ENCODE measurements around the gene TMEM273.

Gene TMEM273

GRCh38 chr10:49173853-49174252 lies 14.3 kb downstream of the TMEM273 start (continued):
- no peak for TF ChIP-seq POU6F1 (CRISPR knock-in tag; IDR thresholded peaks at IDR 0.05; ENCODE audit: borderline replicate concordance, low read depth)
- no peak for TF ChIP-seq OSR1 (CRISPR knock-in tag; IDR thresholded peaks at IDR 0.05)
- TF ChIP-seq ZFP3 (CRISPR knock-in tag; IDR thresholded peaks at IDR 0.05), result no peak
- TF ChIP-seq ESRRG (CRISPR knock-in tag; IDR thresholded peaks at IDR 0.05), result no peak
- TF ChIP-seq RARB (CRISPR knock-in tag; IDR thresholded peaks at IDR 0.05), result no peak
- TF ChIP-seq PPARA (CRISPR knock-in tag; IDR thresholded peaks at IDR 0.05; ENCODE audit: borderline replicate concordance), result no peak
- no peak for TF ChIP-seq ZNF70 (CRISPR knock-in tag; IDR thresholded peaks at IDR 0.05)
- no peak for TF ChIP-seq ZNF565 (CRISPR knock-in tag; conservative IDR thresholded peaks at IDR 0.05; ENCODE audit: low read depth)

DNA sequence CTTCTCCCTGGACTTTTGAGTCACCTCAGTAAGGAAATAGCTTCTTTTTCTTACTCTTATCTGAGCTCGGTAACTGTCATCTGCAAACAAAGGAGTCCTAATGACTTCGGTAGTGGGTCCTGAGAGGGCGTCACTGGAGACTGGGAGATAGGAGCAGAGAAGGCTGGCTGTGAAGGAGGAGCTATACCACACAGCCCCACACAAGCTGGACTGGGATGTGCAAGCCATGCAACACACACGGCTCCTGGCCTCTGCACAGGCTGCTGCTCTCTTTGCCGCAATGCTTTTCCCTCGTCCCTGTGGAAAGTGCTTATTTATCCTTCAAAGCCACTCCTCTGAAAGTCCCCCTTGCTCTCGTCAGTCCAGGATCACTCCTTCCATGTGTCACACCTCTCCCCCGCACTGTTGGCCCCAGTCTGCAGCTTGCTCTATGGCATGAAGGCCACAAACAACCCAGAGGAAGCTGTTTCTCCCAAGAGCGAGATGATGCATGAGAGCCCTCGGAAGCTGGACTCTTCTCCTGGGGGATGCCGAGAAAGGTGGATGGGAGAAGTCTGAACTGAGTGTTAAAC lies 14.9 kb downstream of the TMEM273 start:
- TF ChIP-seq POU6F1 (CRISPR knock-in tag; IDR thresholded peaks at IDR 0.05; ENCODE audit: borderline replicate concordance, low read depth) (no peak), GLIS3 (CRISPR knock-in tag; IDR thresholded peaks at IDR 0.05) (no peak), ISL1 (CRISPR knock-in tag; IDR thresholded peaks at IDR 0.05) (no peak), BACH2 (CRISPR knock-in tag; IDR thresholded peaks at IDR 0.05; ENCODE audit: borderline replicate concordance) (no peak), ZNF8 (CRISPR knock-in tag; IDR thresholded peaks at IDR 0.05) (no peak), TCF4 (CRISPR knock-in tag; IDR thresholded peaks at IDR 0.05; ENCODE audit: borderline replicate concordance) (no peak), RARB (CRISPR knock-in tag; IDR thresholded peaks at IDR 0.05) (no peak), ZNF565 (CRISPR knock-in tag; conservative IDR thresholded peaks at IDR 0.05; ENCODE audit: low read depth) (no peak), OSR1 (CRISPR knock-in tag; IDR thresholded peaks at IDR 0.05) (no peak), CSDC2 (CRISPR knock-in tag; IDR thresholded peaks at IDR 0.05) (no peak), SNAI2 (CRISPR knock-in tag; IDR thresholded peaks at IDR 0.05) (no peak), ZFP3 (CRISPR knock-in tag; IDR thresholded peaks at IDR 0.05) (no peak), PPARA (CRISPR knock-in tag; IDR thresholded peaks at IDR 0.05; ENCODE audit: borderline replicate concordance) (no peak), ZC3H10 (CRISPR knock-in tag; IDR thresholded peaks at IDR 0.05) (no peak), TOX (CRISPR knock-in tag; IDR thresholded peaks at IDR 0.05; ENCODE audit: borderline replicate concordance) (no peak), ESRRG (CRISPR knock-in tag; IDR thresholded peaks at IDR 0.05) (no peak)
- TF ChIP-seq, protein P1, sequence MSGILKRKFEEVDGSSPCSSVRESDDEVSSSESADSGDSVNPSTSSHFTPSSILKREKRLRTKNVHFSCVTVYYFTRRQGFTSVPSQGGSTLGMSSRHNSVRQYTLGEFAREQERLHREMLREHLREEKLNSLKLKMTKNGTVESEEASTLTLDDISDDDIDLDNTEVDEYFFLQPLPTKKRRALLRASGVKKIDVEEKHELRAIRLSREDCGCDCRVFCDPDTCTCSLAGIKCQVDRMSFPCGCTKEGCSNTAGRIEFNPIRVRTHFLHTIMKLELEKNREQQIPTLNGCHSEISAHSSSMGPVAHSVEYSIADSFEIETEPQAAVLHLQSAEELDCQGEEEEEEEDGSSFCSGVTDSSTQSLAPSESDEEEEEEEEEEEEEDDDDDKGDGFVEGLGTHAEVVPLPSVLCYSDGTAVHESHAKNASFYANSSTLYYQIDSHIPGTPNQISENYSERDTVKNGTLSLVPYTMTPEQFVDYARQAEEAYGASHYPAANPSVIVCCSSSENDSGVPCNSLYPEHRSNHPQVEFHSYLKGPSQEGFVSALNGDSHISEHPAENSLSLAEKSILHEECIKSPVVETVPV (CRISPR knock-in tag; IDR thresholded peaks at IDR 0.05), result no peak
- TF ChIP-seq, protein P2, sequence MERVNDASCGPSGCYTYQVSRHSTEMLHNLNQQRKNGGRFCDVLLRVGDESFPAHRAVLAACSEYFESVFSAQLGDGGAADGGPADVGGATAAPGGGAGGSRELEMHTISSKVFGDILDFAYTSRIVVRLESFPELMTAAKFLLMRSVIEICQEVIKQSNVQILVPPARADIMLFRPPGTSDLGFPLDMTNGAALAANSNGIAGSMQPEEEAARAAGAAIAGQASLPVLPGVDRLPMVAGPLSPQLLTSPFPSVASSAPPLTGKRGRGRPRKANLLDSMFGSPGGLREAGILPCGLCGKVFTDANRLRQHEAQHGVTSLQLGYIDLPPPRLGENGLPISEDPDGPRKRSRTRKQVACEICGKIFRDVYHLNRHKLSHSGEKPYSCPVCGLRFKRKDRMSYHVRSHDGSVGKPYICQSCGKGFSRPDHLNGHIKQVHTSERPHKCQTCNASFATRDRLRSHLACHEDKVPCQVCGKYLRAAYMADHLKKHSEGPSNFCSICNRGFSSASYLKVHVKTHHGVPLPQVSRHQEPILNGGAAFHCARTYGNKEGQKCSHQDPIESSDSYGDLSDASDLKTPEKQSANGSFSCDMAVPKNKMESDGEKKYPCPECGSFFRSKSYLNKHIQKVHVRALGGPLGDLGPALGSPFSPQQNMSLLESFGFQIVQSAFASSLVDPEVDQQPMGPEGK (CRISPR knock-in tag; IDR thresholded peaks at IDR 0.05; ENCODE audit: borderline replicate concordance), result no peak
- no peak for ATAC-seq

- no peak for ATAC-seq
- TF ChIP-seq, protein P1 (CRISPR knock-in tag; IDR thresholded peaks at IDR 0.05), result no peak
- TF ChIP-seq ISL1 (CRISPR knock-in tag; IDR thresholded peaks at IDR 0.05) (no peak), ZC3H10 (CRISPR knock-in tag; IDR thresholded peaks at IDR 0.05) (no peak), ESRRG (CRISPR knock-in tag; IDR thresholded peaks at IDR 0.05) (no peak), ZFP30 (CRISPR knock-in tag; IDR thresholded peaks at IDR 0.05) (no peak), BACH2 (CRISPR knock-in tag; IDR thresholded peaks at IDR 0.05; ENCODE audit: borderline replicate concordance) (no peak), PPARA (CRISPR knock-in tag; IDR thresholded peaks at IDR 0.05; ENCODE audit: borderline replicate concordance) (no peak), ARNTL (CRISPR knock-in tag; IDR thresholded peaks at IDR 0.05; ENCODE audit: borderline replicate concordance, low read depth) (no peak), GLIS3 (CRISPR knock-in tag; IDR thresholded peaks at IDR 0.05) (no peak), TCF4 (CRISPR knock-in tag; IDR thresholded peaks at IDR 0.05; ENCODE audit: borderline replicate concordance) (no peak)
- TF ChIP-seq, protein P3, sequence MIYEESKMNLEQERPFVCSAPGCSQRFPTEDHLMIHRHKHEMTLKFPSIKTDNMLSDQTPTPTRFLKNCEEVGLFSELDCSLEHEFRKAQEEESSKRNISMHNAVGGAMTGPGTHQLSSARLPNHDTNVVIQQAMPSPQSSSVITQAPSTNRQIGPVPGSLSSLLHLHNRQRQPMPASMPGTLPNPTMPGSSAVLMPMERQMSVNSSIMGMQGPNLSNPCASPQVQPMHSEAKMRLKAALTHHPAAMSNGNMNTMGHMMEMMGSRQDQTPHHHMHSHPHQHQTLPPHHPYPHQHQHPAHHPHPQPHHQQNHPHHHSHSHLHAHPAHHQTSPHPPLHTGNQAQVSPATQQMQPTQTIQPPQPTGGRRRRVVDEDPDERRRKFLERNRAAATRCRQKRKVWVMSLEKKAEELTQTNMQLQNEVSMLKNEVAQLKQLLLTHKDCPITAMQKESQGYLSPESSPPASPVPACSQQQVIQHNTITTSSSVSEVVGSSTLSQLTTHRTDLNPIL (CRISPR knock-in tag; IDR thresholded peaks at IDR 0.05; ENCODE audit: low read depth), result no peak
Observed at GRCh38 chr10:49172777-49173132, 15.4 kb downstream of the TMEM273 start.

All from SK-N-SH treated with all-trans-retinoic acid at 6 μM for 48 hours (cell line).